ENCODE results near the gene SLC16A14.
"Not testable (repeated sequence)": the region's sequence is repeated elsewhere in the genome, so short reads cannot be mapped to it uniquely, and the experiment has no call there.

SLC16A14 gene, protein sequence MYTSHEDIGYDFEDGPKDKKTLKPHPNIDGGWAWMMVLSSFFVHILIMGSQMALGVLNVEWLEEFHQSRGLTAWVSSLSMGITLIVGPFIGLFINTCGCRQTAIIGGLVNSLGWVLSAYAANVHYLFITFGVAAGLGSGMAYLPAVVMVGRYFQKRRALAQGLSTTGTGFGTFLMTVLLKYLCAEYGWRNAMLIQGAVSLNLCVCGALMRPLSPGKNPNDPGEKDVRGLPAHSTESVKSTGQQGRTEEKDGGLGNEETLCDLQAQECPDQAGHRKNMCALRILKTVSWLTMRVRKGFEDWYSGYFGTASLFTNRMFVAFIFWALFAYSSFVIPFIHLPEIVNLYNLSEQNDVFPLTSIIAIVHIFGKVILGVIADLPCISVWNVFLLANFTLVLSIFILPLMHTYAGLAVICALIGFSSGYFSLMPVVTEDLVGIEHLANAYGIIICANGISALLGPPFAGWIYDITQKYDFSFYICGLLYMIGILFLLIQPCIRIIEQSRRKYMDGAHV

DNA sequence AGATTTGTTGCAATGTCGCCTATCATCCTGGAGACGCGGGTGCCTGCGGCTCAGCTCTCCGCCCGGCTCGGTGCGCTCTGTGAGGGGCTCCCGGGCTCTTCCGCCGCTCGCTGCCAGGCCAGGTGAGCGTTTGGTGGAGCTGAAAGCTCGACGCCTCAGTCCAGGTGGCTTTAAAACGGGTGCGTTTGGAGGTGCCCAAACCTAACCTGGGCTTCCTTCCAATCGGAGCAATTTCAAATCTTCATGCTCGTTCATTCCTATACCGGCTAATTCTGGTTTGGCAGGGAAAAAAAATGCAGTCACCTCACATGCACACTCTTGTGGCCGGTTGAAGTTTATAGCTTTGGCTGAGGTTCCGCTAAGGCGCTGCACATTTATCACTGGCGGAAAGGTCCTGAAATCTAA, at the start of gene SLC16A14:
TSS of gene SLC16A14 (minus strand) at position 274 of the 405 bp plus-strand sequence. CDS start 9,572 bp downstream, outside the sequence.
- no peak for DNase-seq (ENCODE audit: low read depth)

DNA sequence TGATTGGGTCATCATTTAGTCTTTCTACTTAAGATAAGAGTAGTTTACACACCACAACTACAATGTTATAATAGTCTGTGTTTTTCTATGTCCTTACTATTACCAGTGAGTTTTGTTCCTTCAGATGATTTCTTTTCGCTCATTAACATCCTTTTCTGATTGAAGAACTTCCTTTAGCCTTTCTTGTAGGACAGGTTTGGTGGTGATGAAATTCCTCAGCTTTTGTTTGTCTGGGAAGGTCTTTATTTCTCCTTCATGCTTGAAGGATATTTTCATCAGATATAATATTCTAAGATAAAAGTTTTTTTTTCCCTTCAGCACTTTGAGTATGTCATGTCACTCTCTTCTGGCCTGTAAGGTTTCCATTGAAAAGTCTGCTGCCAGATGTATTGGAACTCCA, 38.0 kb upstream of the SLC16A14 start:
- DNase-seq (ENCODE audit: low read depth) = no peak

DNA sequence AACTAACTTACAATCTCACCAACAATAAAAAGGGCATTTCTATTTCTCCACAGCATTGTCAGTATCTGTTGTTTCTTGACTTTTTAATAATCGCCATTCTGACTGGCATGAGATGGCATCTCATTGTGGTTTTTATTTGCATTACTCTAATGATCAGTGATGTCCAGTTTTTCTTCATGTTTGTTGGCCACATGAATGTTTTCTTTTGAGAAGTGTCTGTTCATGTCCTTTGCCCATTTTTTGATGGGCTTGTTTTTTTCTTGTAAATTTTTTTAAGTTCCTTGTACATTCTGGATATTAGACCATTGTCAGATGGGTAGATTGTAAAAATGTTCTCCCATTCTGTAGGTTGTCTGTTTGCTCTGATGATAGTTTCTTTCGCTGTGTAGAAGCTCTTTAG, 33.2 kb upstream of the SLC16A14 start:
- DNase-seq (ENCODE audit: low read depth) = not testable (repeated sequence)

DNA sequence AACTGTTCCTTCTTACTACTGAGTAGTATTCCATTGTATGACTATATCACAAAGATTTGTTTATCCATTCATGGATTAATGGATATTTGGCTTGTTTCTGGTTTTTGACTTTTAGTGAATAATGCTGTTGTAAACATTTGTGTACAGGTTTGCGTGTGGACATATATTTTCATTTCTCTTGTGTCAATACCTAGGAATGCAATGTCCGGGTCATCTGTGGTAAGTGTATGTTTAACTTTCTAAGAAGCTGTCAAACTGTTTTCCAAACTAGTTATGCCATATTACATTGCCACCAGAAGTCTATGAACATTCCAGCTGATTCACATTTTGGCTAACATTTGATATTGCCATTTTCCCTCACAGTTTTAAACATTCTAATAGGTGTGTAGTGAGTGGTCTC, 29.1 kb upstream of the SLC16A14 start:
- DNase-seq (ENCODE audit: low read depth) = no peak

DNA sequence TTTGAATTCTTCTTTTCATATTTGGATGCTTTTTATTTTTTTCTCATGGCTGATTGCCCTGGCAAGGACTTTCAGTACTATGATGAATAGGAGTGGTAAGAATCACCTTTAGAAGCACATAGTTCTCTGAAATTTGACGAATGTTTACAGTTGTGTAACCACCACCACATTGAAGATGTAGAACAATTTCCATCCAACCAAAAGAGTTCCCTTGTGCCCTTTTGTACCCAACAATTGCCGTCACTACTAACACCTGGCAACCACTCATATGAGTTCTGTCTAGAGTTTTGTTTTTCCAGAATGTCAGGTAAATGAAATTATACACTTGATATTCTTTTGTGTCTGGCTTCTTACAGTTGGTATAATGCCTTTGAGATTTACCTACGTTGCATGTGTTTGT, 28.7 kb upstream of the SLC16A14 start:
- no peak for DNase-seq (ENCODE audit: low read depth)

DNA sequence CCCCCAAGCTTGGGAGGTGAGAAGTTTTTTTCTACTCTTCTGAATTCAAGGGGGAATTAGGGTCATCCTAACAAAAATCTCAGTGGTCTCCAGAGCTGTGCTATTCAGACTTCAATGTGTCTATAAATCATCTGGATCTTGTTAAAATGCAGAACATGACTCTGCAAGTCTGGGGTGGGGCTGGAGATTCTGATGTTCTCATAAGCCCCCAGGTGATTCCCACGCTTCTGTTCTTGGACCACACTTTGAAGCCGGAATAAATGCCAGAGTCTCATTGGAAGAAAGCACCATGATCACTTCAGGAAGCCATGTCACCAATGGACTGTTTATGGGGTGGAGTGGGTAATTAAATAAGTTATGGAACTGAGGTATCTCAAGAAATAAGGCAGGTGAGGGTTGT, 22.2 kb upstream of the SLC16A14 start:
- no peak for DNase-seq (ENCODE audit: low read depth)

DNA sequence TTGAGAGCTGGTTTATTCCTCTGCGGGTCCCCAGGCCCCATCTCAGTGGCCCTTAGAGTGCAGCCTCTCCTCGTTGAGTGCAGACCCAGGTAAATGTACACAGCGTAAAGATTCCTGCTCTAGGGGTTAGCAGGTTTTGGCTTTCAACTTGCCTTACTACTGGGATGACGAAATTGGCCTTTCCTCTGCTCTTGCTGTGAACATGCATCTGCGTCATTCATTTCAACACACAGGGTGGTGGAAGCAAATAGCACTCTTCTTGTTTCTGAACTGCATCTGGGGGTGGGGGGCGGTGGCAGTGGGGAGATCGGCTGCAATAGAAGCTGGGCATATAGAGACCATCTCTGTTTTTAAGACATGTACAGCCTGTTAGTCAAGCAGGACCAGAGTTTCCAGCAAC, 16.5 kb upstream of the SLC16A14 start:
- DNase-seq (ENCODE audit: low read depth) = no peak

DNA sequence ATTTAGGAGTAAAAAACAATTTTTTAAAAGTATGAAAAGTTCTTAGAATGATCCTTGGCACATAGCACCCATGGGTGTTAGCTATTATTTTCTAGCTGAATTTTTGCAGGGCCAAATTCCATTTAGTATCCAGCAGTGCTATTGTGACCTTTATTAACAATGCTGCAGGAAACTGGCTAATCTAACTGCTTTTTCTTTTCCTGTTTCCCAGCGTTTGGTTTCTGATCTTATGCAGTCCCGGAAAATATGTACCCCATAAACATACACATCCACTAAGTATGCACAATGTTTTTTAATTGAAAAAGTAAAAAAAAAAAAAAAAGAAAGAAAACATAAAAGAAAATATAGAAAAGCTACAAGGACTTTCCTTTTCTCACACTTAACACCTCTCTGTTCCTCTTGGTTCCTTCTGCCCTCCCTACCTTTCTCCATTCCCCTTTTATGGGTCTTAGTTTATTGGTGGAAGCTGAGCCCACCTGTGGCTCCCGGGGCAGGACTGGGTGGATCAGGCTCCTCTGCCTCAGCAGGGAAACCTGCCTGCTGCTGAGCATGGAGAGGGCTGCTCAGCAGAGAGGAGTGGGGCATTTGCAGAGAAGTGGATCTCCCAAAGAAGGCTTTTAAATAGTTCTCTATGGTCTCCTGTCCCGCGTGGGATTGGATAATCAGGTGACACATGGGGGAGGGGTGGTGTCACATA, 9.3 kb upstream of the SLC16A14 start:
- no peak for DNase-seq (ENCODE audit: low read depth)

DNA sequence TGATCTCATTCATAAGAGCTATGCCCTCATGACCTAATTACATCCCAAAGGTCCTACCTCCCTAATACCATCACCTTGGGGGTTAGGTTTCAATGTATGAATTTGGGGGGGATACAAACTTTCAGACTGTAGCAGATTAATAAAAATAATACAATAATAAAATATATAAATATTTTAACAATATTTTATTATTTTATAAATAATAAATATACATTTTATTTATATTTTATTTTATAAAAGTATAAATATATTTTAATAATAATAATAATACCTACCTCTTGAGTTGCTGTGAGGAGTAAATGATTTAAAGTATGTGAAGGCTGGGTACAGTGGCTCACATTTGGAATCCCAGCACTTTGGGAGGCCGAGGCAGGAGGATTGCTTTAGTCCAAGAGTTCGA, 8.1 kb upstream of the SLC16A14 start:
- no peak for DNase-seq (ENCODE audit: low read depth)

DNA sequence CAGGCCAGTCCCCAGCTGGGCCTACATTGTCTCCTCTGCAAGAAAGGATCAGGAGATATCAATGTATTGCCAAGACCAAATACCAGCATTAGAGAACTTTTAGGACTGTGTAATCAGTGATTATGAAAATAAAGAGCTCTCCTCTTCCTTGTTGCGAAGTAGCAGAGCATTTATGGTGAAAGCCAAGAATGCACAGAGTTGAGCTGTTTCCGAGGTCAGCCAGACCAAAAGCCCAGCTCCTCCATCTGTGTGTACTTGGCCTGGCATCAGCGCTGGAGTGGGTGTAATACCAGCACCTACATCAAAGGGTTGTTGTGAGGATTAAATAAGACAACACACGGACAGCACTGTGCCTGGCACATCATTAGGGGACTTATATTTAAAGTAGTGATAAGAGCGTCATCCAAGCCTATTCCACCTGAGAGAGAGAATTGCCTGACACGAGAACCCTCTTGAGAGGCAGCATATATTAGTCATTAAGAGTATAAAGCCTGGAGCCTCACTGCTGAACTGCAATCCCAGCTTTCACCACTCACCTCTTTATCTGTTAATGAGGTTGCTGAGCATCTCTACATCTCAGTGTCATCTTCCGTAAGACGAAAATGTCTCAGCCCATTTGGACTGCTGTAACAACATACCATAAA, 7.4 kb upstream of the SLC16A14 start:
- DNase-seq (ENCODE audit: low read depth) = no peak

DNA sequence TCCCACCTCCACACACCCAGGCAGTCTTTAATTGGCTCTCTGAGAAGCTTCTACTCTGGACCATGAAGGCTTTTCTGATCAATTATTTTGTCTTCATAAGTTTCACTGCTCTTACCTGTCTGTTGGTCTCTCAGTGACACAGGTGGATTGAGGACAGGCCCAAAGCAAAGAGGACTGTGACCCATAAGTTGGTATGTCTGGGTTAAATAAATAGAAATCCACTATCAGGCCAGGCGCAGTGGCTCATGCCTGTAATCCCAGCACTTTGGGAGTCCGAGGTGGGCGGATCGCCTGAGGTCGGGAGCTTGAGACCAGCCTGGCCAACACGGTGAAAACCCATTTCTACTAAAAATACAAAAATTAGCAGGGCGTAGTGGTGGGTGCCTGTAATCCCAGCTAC, 2.7 kb upstream of the SLC16A14 start:
- DNase-seq (ENCODE audit: low read depth) = no peak

DNA sequence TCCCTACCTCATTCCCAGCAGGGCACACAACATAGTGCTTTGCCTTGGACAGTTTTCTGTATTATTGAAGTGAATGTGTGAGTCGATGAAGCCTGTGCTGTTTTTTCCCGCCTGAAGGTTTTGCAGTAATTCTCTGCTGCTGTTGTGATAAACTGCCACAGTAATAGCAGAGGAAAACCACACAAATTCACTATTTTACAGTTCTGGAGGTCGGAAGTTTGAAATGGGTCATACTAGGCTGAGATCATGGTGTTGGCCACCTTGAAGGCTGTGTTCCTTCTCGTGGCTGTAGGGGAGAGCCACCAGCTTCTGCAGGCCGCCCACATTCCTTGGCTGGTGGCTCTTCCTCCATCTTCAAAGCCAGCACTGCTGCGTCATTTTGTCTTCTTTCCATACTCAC, 678 bp upstream of the SLC16A14 start:
- DNase-seq (ENCODE audit: low read depth) = no peak

DNA sequence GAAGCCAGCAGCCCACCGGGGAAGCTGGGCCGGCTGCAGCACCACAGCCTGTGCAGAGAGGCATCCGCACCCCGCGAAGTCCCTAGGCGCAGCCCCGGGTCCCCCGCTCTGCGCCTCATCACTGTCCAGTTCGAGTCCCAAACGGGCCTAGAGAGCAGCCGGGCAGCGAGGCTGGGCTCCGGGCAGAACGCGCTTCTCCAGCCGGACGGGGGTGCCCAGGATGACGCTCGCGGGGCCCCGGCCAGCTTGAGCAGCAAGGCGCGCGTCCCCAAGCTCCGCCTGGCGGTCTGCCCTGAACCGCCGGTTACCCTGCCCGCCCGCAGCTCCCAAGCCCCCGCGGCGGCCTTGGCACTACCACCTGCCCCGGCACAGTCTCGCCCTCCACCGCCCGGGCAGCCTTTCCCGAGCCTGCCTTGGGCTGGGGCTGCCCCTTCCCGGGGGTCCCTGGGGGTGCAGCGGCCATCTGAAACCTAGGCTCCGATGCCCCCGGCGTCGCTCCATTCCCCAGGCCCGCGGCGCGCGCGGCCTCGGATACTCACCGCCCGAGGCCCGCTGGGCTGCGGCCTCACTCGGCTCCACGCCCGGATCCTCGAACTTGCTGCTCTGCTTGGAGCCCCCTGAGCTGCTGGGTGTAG, 591 bp downstream of the SLC16A14 start:
- DNase-seq (ENCODE audit: low read depth) = no peak

DNA sequence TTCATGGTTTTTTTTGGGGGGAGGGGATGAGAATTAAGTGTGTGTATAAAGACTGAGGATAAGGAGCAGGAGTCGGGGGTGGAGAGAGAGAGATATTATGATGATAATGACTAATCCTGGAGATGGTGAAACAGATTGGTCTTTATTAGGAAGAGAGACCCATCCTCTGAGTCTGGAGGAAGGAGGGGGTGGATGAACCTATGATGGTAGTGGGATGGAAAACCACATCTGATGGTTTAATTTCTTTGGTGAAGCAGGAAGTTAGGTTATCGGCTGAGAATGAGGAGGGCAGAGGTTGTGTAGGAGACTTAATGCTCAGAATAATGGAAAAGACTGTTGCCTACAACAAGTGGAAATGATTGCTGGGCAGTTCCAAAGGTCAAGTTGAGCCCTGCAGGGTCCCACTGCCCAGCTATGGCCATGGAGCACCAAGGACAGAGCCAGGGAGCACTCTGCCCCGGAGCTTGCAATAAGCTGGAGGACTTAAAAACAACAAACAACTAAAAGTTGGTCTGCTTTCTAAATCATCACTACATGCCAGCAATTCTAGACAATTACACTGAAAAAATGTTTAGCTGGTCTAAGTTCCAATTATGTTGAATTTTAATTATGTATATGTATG, 7.9 kb downstream of the SLC16A14 start:
- no peak for DNase-seq (ENCODE audit: low read depth)

DNA sequence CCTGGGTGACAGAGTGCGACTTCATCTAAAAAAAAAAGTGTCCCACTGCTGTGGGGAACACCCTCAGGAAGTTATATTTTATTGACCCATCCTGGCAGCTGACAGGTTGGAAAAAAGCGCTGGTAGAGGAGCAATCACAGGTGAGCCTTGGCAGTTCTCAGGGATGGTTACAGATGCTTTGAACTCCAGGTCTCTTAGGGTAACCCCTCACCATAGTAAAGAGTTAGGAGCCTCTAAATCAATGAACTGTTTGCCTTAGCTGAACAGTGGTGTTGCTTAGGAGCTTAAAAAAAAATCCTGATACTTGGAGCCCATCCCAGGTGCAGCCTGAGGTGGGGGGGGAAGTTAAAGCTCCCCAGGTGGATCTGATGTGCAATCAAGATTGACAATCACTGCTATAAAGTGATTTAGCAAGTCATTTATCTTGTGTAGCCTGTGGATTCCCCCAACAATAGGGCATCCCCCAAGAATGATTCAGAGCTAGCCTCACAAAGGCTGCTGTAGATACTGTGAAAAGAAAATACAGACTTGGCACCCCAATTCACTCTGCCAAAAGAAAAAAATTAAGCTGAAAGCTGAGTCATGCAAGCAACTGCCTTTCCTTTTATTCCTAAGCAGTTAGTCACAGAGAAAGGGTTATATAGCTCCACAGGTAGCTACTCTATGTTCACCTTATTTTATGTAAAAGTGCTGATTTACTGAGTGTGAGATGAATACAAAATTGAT, 14.8 kb downstream of the SLC16A14 start:
- DNase-seq (ENCODE audit: low read depth) = no peak

DNA sequence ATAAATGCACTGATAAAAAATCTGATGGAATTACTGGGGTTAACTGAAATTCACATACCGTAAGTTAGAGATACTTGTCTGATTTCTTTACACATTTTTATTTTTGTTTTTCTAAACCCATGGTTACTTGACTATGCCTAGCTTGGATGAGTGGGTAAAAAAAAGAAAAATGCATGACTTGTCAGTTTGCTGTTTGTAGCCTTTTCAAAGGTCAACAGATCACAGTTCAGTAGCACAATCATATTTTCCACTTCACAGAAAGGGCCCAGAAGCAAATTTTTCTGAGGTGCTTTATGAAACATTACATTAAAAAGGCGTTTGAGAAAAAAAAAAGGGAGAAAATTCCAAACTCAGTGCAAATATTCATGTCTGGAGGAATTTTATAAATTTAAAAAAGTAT, 16.4 kb downstream of the SLC16A14 start:
- DNase-seq (ENCODE audit: low read depth) = no peak

DNA sequence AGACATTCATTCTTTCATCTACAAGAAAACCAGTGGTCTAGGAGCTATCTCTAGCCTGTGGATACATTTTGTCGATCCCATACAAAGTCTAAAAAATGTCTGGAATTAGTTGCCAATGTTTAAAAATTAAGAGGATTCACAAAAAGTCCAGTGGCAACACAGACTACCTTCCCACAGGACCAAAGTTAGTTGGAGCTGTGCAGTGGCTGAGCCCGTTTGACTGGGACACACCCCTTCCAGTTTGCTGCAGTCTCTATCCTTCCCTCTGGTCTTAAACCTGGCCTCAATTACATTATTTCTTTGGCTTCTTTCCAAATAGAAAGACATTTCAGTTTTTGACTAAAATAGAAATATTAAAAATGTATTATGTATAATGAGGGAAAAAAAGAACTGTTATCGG, 18.6 kb downstream of the SLC16A14 start:
- DNase-seq (ENCODE audit: low read depth) = no peak

DNA sequence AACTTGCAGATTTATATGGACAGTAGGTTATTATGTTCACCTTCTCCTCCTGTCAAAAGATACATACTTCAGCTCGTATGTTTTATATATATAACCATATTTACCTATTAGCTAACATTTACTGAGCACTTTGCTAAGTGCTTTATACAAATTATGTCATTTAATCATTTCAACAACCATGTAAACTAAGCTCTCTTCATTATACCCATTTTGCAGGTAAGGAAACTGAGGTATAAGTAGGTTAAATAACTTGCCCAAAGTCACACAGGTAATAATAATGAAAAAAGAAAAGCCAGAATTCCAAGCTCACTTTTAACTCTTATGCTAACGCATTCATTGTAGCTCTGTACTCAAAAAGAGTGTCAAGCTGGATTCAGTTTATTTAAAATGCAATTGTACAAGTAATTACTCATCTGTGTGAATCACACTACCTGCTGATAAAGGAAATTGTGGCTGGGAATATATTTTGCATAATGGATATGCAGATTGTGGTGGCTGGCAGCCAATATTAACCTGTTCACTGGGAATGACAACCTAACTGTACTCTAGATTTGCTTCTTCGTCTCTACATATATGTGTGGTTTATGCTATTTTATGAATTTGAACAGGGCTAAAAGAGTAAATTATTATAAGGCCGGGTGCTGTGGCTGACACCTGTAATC, 20.6 kb downstream of the SLC16A14 start:
- DNase-seq (ENCODE audit: low read depth) = no peak

DNA sequence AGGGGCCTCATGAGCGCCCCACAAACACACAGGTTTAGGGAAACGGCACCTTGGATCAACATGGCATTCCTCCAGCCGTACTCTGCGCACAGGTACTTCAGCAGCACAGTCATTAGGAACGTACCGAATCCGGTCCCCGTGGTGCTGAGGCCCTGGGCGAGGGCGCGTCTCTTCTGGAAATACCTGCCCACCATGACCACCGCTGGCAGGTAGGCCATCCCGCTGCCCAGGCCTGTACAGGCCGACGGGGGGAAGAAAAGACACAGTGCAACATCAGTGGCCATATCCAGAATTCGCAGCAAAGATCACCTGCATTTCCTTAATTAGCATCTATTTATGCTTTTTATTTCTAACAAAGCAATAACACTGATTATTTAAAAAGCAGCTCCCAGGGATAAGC, 22.2 kb downstream of the SLC16A14 start:
- no peak for DNase-seq (ENCODE audit: low read depth)

DNA sequence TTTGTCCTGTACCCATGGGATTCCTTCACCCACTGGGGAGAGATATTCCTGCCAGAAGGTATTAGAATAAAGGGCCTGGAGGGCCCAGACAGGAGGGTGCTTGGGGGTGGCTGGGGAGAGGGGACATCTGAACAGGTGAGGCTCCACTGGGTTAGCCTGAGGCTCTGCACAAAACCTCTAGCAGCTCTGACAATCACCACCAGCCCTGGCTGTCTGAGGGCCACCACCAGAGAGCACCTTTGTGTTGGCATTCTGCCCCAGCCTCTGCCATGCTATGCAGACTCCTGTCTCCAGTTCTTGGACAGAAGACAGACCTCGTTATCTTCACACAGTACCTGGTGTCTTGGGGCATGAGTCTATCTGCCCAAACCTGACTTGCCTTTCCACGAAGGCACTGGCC, 25.3 kb downstream of the SLC16A14 start:
- no peak for DNase-seq (ENCODE audit: low read depth)

DNA sequence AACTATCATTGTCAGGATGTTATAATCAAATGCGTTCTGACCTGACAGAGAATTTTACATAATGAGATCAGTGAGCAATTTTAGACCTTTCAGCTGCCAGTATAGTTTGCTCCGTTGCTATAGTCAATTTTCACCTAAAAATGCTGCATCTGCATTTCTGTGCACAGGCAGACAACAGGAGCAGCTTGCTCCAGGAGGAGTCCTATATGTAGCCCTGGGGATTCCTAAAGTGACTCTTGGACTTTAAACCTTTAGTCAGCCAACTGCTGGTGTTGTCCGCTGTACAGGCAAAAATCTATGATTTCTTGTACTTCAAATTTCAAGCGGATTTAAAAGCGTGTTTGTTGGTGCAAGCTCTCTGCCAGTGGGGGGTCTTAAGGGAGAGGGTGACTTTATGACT, 25.7 kb downstream of the SLC16A14 start:
- no peak for DNase-seq (ENCODE audit: low read depth)
